Measurements from ENCODE around the gene PTBP2. TPM values are rescaled to one million over a fixed set of nuclear protein-coding genes. Genes with fewer than 3 reads are reported as not detected.

PTBP2 gene
- total and polyA plus RNA-seq, 2 of the 8 experiments (the other 6 are each of a cell fraction or from before 2014, with no cell fraction given), result 24.2 to 61.7 TPM

- TF ChIP-seq ZNF274 (IDR thresholded peaks at IDR 0.05; ENCODE audit: borderline replicate concordance, extremely low read depth, low read length) (no peak), CEBPB (IDR thresholded peaks at IDR 0.05; ENCODE audit: low read depth, low read length) (no peak), E2F6 (IDR thresholded peaks at IDR 0.05) (no peak), SRF (IDR thresholded peaks at IDR 0.05; ENCODE audit: low read depth, low read length) (no peak), BACH1 (IDR thresholded peaks at IDR 0.05; ENCODE audit: low read length) (no peak), TBP (IDR thresholded peaks at IDR 0.05; ENCODE audit: low read depth, low read length) (no peak), EP300 (IDR thresholded peaks at IDR 0.05; ENCODE audit: borderline replicate concordance in 1 of 2, low read depth in 2 of 2, low read length in 2 of 2) (no peak), MAX (IDR thresholded peaks at IDR 0.05) (no peak)
These were observed 140.3 kb downstream of the PTBP2 start (continued) for GRCh38 chr1:96861836-96862235.

Measured in H1 (cell line).